ENCODE measurements around the gene CHEK1. TPM values are rescaled to one million over a fixed set of nuclear protein-coding genes. Genes with fewer than 3 reads are reported as not detected.
A peak's percentile ranks its signal among the peaks of the same experiment; 100 is the strongest.

CHEK1 gene
- total and polyA plus RNA-seq, 2 of the 8 experiments (the other 6 are each of a cell fraction or from before 2014, with no cell fraction given): 37.7 to 133 TPM

- Histone ChIP-seq H4K5ac (ENCODE audit: insufficient read length, low read depth, low read length) (no peak within 1 kb of the TSS), H2BK20ac (ENCODE audit: low read length) (no peak within 1 kb of the TSS), H2AFZ (ENCODE audit: low read length) (no peak within 1 kb of the TSS), H2BK15ac (ENCODE audit: low read length) (no peak within 1 kb of the TSS), H2BK12ac (ENCODE audit: low read depth, low read length) (no peak within 1 kb of the TSS), H3K79me2 (ENCODE audit: control insufficient read depth in 1 of 2, insufficient read depth in 2 of 2, low read length in 2 of 2) (no peaks in the 10 kb centered on the region), H3K4me1 (replicated peaks in 1 of 4; ENCODE audit: control insufficient read depth in 3 of 4, insufficient read depth in 4 of 4, low read length in 3 of 4) (peaks cover 0 to 5% (median 0%) of the 10 kb centered on the region in 4 experiments; a peak in 2 of 7 replicates), H4K91ac (replicated peaks; ENCODE audit: insufficient read length, low read length) (no peak within 1 kb of the TSS), H2AK5ac (ENCODE audit: low read depth, low read length) (no peak within 1 kb of the TSS), H3K79me1 (ENCODE audit: low read depth, low read length) (0 out of 2 replicates have a peak, but pooled peaks cover 2% of the 10 kb centered on the region), H3K4ac (replicated peaks; ENCODE audit: insufficient read length, low read depth, low read length) (no peak within 1 kb of the TSS), H3K9me3 (ENCODE audit: insufficient read depth in 2 of 2, low read depth in 1 of 2, low read length in 1 of 2) (no peaks in the 10 kb centered on the region), H3K56ac (replicated peaks; ENCODE audit: insufficient read length, low read depth, low read length) (no peak within 1 kb of the TSS), H3K9ac (replicated peaks in 1 of 4; ENCODE audit: extremely low read depth in 1 of 4, low read depth in 3 of 4, low read length in 3 of 4) (no peak within 1 kb of the TSS), H3K23me2 (ENCODE audit: low read depth, low read length) (no peaks in the 10 kb centered on the region), H3K4me3 (ENCODE audit: extremely low read depth in 1 of 4, insufficient read depth in 2 of 4, low read depth in 3 of 4, low read length in 4 of 4) (no peak within 1 kb of the TSS), H3K18ac (ENCODE audit: extremely low read depth, low read length) (no peak within 1 kb of the TSS), H3K27ac (ENCODE audit: low read depth, low read length) (0 out of 2 replicates have a peak within 1 kb of the TSS, but pooled peaks have one; percentile 10), H3K27me3 (replicated peaks in 1 of 4; ENCODE audit: control insufficient read depth in 3 of 4, extremely low read depth in 1 of 4, insufficient read depth in 3 of 4, low read length in 3 of 4) (no peaks in the 10 kb centered on the region), H3K23ac (ENCODE audit: insufficient read length) (no peak within 1 kb of the TSS), H3K36me3 (ENCODE audit: control insufficient read depth in 2 of 4, insufficient read depth in 4 of 4, low read length in 3 of 4) (peaks cover 0 to 35% (median 20%) of the 10 kb centered on the region in 4 experiments; a peak in 7 of 8 replicates), H2BK5ac (ENCODE audit: low read depth, low read length) (no peak within 1 kb of the TSS), H3K4me2 (ENCODE audit: insufficient read depth in 1 of 2, low read depth in 2 of 2, low read length in 2 of 2) (no peak within 1 kb of the TSS), H2BK120ac (replicated peaks; ENCODE audit: low read depth, low read length) (no peak within 1 kb of the TSS), H4K20me1 (replicated peaks in 1 of 2; ENCODE audit: control insufficient read depth in 1 of 2, insufficient read depth in 2 of 2, low read length in 2 of 2) (no peaks in the 10 kb centered on the region), H4K8ac (ENCODE audit: extremely low read depth, insufficient read depth, low read length) (no peak within 1 kb of the TSS), H3K14ac (ENCODE audit: insufficient read length) (no peak within 1 kb of the TSS)
- 88% methylated on average over 1 of the region's 1 CpG; no CpG with 5 or more reads in 1 of the 2 experiments for WGBS, 2 experiments (ENCODE audit: extremely low coverage in 1 of 2, insufficient coverage in 1 of 2, insufficient read length in 1 of 2, insufficient replicate concordance in 2 of 2, low coverage in 1 of 2, low lambda C conversion rate in 2 of 2, missing lambda C conversion rate in 1 of 2)
- CTCF ChIA-PET (ENCODE audit: partially characterized antibody): interaction anchor here (1.1 to 5.7 kb wide), 9 partner anchors 8 to 190 kb away, joined by 3 to 45 read pairs (median 3); no protein-coding TSS in a partner anchor
- FAIRE-seq (no peak), DNase-seq (ENCODE audit: low read depth in 1 of 2, low spot score in 2 of 2) (no peak)
- POLR2A ChIA-PET (ENCODE audit: partially characterized antibody): interaction anchor here (0.6 to 3.4 kb wide), 3 partner anchors 9 to 28 kb away, joined by 3 to 18 read pairs (median 3); no protein-coding TSS in a partner anchor
- TF ChIP-seq SIN3A (conservative IDR thresholded peaks at IDR 0.05 in 1 of 2, IDR thresholded peaks at IDR 0.05 in 1 of 2; ENCODE audit: low read depth in 1 of 2, low read length in 2 of 2) (no peak), RNF2 (IDR thresholded peaks at IDR 0.05; ENCODE audit: borderline replicate concordance, low read depth, low read length, missing control alignments, poor library complexity, severe bottlenecking) (no peak)
- TF ChIP-seq, protein P1, sequence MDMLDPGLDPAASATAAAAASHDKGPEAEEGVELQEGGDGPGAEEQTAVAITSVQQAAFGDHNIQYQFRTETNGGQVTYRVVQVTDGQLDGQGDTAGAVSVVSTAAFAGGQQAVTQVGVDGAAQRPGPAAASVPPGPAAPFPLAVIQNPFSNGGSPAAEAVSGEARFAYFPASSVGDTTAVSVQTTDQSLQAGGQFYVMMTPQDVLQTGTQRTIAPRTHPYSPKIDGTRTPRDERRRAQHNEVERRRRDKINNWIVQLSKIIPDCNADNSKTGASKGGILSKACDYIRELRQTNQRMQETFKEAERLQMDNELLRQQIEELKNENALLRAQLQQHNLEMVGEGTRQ (IDR thresholded peaks at IDR 0.05; ENCODE audit: low read length): no peak
These were observed 55.8 kb downstream of the CHEK1 start, which contains the start of gene ACRV1 for GRCh38 chr11:125680747-125681146. ACRV1 (minus strand) TSS chr11:125680847; CDS start chr11:125680780, 67 bp downstream.
